KBM-7 (cell line): ENCODE data around the gene ZNF646.

Source experiments
- DNase-seq: peaks from one replicate; pipeline ENCODE4 v3.0.0-alpha.2; 2015
- in situ Hi-C: fragments of 300-500 bp; cut with MboI; formaldehyde crosslinking; loops from 2 replicates; pipeline ENCODE4 v1.14.3; 2020; ENCODE audit warnings: low sequenced_read_pairs, low pct_unique_long_range_greater_than_20kb, mixed read lengths

Gene ZNF646, protein sequence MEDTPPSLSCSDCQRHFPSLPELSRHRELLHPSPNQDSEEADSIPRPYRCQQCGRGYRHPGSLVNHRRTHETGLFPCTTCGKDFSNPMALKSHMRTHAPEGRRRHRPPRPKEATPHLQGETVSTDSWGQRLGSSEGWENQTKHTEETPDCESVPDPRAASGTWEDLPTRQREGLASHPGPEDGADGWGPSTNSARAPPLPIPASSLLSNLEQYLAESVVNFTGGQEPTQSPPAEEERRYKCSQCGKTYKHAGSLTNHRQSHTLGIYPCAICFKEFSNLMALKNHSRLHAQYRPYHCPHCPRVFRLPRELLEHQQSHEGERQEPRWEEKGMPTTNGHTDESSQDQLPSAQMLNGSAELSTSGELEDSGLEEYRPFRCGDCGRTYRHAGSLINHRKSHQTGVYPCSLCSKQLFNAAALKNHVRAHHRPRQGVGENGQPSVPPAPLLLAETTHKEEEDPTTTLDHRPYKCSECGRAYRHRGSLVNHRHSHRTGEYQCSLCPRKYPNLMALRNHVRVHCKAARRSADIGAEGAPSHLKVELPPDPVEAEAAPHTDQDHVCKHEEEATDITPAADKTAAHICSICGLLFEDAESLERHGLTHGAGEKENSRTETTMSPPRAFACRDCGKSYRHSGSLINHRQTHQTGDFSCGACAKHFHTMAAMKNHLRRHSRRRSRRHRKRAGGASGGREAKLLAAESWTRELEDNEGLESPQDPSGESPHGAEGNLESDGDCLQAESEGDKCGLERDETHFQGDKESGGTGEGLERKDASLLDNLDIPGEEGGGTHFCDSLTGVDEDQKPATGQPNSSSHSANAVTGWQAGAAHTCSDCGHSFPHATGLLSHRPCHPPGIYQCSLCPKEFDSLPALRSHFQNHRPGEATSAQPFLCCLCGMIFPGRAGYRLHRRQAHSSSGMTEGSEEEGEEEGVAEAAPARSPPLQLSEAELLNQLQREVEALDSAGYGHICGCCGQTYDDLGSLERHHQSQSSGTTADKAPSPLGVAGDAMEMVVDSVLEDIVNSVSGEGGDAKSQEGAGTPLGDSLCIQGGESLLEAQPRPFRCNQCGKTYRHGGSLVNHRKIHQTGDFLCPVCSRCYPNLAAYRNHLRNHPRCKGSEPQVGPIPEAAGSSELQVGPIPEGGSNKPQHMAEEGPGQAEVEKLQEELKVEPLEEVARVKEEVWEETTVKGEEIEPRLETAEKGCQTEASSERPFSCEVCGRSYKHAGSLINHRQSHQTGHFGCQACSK (N-terminal part only)

DNA sequence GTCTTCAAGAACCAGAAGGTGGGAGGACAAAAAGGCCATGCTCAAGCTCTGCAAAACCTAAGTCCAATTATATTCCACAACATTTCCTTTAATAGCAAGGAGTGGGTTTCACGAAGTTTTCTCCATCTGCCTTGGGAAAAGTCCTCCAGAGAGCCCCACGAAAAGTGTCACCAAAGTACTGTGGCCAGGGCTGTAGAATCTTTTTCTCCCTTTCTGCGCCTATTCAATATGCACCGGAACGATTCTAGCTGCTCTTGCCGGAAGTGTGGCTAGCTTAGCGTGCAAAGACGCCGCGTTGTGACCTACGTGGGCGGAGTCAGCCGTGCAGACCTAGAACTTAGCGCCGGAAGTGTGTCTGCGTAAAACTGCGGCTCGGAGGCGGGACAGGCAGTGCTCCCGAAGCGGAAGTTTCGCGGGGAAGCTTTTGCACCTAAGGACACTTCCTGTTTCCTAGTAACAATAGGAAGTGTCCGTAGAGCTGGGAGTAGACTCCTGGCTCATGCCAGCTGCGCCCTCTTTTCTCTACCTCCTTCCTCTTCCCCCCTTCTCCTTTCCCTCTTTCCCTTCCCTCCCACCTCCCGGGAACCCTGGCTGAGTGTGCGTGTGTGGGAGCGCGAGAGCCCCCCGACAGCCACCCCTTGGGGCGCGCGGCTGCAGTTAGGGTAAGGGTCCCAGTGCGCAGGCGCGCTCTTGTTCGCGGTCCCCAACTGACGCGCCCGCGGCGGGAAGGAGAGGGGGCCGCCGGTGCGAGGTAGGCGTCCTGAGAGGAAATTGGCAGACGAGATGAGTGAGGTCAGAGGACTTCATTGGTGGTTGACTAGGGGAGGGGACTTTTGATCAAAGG, at the start of gene ZNF646, which contains the start of gene ZNF668:
Gene ZNF646 (plus strand): TSS at position 453 of the 844 bp plus-strand sequence. CDS start 1,903 bp downstream, outside the sequence.
Gene ZNF668 (minus strand): TSS at position 271 of the 844 bp plus-strand sequence. CDS start 9,781 bp downstream, outside the sequence.
- peak; percentile 98 for DNase-seq
- in situ Hi-C loops, result no loop called here

DNA sequence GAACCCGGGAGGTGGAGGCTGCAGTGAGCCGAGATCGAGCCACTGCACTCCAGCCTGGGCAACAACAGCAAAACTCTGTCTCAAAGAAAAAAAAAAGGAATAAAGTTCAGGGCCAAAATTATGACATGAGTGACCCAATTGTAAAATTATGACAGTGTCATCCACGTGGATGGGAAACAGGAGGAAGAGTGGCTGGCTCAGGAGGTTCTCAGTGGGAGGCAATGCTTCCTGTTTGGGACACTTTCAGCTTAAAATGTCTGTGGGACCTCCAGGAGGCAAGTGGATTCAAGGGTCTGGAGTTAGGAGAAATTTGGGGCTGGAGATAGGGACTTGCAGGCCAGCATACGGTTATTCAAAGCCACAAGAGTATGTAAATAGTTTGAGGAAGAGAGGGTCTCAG, 48.9 kb upstream of the ZNF646 start:
- no peak for DNase-seq
- in situ Hi-C loops, result no loop called here

DNA sequence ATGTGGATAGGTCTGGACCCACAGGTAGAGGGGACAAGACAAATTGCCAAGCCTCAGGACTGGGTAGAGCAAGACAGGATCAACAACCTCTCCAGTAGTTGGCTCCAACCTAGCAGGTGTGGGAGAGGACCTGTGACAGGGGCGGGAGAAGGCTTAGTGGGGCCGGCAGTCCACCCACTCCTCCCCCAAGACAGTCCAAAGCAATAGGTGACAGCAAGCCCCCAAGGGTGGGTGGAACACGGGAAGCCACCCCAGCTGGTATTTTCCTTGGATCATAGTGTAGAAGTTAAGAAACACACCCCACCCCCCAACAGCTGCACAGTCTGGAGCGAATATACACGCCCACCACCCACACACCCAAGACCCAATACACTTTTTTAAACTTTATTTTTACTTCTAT, 45.0 kb upstream of the ZNF646 start:
- in situ Hi-C loops, result no loop called here
- no peak for DNase-seq

DNA sequence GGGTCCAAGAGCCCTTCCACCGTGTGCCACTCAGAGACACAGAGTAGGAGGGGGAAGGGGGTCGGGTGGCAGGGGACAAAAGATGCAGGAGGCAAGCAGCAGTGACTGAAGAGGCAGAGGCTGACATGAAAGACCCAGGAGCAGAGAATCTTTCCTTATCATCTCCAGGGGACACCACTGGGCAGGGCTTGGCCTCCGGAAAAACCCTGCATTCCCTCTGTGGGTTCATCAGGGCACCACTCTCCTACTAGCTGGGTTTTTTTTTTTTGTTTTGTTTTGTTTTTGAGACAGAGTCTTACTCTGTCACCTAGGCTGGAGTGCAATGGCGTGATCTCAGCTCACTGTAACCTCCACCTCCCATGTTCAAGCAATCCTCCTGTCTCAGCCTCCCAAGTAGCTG, 42.9 kb upstream of the ZNF646 start:
- in situ Hi-C loops, result no loop called here
- no peak for DNase-seq

DNA sequence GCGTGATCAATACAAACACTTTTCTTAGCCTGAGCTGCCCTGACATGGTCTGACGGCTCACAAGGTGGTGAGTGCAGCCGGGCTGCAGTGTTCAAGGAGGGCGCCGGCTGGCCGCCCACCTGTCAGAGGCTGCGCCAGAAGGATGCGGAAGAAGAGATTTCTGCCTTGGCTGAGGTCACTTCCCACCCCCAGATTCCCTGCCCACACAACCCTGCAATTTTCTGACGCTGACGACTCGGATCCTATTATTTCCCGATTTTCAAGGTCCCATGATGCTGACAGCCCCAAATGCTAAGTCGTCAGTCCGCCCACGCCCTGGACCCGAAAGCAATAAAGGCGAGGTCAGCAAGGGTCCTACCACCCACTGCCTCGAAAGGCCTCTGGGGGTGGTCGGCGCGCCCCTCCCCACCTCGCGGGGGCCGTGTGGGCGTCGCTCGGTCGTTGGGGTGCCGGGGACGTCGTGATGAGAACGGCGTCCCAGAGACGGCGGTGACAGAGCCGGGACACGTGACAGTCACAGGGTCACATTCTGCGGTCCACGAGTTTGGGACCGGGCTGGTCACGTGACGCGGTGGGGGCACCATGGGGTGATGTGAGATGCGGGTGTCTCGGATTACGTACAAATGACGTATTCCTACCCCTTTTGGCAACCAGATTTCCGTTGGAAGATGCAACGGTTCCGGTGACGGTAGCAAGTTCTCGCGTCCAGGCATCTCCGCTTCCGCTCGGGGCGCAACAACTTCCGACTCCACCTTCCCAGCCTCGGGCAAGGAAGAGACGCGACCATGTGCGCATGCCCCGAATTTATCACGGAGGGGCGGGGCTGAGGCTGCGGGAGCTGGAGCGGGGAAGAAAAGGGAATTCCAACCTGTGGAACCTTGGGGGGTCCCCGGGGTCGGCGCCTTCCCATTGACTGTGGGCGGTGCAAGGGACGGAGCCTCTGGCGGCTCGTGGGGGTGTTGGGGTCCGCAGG, 41.2 kb upstream of the ZNF646 start, which contains the start of gene STX4:
Gene STX4 (plus strand): TSS at position 823 of the 973 bp plus-strand sequence. CDS start 248 bp downstream, outside the sequence.
- in situ Hi-C loops, result no loop called here
- peak; percentile 97 for DNase-seq

DNA sequence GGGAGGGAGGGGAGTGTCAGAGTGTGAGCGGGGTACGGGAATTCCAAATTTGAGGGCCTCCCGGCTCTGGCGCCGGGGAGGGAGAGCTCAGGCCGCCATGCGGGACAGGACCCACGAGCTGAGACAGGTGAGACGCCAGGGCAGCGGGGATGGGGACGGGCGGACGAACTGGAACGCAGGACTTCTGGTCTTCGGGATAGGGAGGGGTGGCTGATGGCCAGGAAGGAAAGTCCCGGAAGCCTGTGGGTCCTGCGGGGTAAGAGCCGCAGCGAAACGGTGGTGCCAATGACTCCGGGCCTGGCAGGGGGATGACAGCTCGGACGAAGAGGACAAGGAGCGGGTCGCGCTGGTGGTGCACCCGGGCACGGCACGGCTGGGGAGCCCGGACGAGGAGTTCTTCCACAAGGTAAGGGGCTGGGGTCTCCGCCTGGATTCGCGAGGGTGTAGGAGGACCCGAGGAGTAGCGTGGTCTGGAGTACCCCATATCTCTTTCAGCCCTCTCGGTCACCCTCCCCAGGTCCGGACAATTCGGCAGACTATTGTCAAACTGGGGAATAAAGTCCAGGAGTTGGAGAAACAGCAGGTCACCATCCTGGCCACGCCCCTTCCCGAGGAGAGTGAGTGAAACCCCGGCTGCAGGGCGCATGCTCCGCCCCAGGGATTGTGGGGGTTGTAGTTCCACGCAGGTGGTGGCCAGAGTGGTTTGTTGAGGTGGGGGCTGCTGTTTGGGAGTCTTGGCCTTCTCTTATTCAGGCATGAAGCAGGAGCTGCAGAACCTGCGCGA, 40.3 kb upstream of the ZNF646 start:
- peak; percentile 76 for DNase-seq
- in situ Hi-C loops, result no loop called here

DNA sequence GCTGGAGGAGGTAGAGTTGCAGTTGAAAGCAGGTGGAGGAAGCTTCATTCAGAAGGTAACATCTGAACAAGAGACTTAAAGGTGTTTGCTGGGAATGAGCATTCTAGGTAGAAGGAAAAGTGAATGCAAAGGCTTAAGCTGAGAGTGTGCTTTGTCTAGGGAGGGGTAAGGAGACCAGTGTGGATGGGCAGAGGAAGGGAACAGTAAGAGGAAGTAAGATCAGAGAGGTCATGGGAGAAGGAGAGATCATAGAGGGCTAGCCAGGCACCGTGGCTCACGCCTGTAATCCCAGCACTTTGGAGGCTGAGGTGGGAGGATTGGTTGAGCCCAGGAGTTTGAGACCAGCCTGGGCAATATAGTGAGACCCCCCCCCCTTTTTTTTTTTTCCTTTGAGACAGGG, 37.5 kb upstream of the ZNF646 start:
- in situ Hi-C loops, result no loop called here
- peak; percentile 24 for DNase-seq

DNA sequence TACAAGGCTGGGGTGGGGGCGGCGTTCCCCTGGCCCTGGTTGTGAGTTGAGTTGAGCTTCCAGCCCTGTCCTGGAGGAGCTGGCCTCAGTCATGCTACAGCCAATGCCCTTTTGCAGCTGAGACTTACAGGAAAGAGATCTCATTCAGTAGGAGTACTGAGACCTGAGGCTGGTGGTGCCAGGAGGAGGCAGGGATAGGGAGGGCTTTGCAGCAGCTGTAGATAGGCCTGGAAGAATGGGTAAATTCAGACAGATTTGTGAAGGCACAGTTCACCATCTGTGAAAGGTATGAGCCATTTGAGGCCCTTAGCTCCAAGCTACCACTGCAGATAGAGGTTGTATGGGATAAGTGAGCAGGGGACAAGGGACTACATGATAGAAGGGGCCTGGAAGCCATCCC, 35.2 kb upstream of the ZNF646 start:
- no peak for DNase-seq
- in situ Hi-C loops, result no loop called here

DNA sequence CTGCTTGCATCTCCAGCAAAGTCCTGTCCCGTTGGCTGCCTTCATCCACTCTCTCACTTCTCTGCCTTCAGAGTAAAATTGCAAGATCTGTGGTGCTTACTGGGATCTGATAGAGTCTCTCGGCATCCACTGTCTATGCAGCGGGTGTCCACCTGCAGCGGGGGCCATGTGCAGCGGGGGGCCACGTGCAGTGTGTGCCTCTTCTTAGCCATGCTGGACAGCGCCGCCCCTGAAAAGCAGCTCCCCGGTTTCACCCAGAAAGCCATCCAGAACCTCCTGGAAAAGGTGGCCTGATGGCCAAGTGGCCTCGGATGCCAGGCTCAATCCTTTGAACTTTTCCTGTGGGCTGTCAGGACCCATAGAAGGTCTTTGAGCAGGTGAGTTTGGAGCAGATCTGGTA, 31.4 kb upstream of the ZNF646 start:
- no peak for DNase-seq
- in situ Hi-C loops, result no loop called here

DNA sequence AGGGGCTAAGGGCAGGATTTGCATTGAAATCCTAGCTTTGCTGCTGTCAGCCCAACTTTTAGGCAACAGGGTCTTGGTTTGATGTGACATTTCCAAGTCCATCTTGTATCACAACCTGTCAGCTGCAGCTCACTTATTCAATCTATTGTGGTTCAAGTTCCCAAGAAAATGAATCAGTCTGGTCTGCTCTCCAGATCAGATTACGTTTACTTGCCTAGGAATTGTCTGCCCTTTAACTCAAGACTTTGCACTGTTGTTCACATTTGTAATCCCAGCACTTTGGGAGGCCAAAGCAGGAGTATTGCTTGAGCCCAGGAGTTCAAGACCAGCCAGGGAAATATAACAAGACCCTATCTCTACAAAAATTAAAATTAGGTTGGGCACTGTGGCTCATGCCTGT, 30.9 kb upstream of the ZNF646 start:
- no peak for DNase-seq
- in situ Hi-C loops, result no loop called here

DNA sequence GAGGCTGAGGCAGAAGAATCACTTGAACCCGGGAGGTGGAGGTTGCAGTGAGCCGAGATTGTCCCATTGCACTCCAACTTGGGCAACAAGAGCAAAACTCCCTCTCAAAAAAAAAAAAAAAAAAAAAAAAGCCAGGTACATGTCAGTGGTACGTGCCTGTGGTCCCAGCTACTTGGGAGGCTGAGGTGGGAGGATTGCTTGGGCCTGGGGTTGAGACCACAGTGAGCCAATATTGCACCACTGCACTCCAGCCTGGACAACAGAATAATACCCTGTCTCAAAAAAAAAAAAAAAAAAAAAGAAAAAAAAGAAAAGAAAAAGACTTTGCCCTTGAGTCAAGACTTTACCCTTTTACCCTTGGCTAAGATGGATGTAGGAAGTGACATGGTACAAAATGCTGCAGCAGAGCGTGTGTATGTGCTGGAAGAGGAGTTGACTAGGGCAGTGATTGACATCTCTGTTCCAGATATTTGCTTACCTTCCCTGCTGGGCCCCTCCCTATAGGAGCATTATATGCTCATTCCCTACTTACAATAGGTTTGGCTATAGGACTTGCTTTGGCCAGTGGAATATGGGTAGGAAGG, 30.2 kb upstream of the ZNF646 start:
- in situ Hi-C loops, result no loop called here
- no peak for DNase-seq

DNA sequence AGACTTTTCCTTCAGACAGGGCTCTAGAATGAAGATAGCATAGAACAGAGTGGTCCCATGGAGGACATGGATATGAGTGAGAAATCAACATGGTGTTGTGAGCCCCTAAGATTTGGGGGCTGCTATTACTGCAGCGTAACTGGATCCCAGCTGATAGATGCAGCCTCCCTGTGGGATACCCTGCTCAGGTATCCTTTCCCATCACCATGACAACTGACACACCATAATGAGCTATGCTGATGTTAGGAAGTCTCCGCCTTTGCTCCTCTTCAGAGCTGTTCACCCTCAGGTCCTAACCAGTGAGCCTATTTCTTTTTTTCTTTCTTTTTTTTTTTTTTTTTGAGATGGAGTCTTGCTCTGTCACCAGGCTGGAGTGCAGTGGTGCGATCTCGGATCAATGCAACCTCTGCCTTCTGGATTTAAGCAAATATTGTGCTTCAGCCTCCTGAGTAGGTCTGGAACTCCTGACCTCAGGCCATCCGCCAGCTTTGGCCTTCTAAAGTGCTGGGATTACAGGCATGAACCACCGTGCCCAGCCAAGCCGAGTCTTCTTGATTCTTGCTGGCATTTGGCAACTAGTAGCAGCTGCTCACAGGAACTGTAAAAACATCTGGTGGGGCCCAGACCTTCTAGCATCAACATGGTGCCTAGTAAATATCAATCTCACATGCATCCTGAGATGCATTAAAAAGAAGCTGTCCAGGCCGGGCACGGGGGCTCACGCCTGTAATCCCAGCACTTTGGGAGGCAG, 23.8 kb upstream of the ZNF646 start:
- in situ Hi-C loops, result no loop called here
- DNase-seq, result no peak

DNA sequence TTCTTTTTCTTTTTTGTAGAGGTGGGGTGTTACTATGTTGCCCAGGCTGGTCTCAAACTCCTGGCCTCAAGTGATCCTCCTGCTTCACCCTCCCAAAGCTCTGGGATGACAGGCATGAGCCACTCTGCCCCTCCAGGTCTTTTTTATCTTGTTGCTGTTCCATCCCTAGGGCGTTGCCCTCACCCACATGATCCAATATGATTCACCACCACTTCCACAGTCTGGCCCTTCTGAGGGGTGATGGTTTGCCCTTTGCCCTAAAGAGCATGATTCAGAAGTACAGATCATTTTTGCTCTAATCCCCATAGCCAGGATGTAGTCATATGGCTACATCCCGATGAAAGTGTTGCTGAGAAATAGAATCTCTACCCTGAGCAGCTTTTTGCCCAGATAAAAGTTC, 22.1 kb upstream of the ZNF646 start:
- in situ Hi-C loops, result no loop called here
- no peak for DNase-seq

DNA sequence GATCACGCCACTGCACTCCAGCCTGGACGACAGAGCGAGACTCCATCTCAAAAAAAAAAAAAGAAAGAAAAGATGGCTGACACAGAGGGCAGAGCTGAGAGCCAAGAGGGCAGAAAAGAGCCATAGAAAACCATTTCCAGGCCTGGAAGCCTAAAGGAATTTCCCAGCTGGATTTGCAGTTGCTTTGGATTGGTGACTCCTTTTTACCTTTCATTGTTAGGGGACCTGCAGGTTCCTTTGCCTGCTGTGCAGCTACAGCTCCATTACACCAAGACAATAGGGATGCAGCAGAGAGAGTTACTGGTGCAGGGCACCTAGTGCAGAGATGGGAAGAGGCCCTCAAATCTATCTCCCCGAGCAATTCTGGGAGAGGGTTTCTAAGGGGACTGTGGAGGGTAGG, 18.6 kb upstream of the ZNF646 start:
- no peak for DNase-seq
- in situ Hi-C loops, result no loop called here

DNA sequence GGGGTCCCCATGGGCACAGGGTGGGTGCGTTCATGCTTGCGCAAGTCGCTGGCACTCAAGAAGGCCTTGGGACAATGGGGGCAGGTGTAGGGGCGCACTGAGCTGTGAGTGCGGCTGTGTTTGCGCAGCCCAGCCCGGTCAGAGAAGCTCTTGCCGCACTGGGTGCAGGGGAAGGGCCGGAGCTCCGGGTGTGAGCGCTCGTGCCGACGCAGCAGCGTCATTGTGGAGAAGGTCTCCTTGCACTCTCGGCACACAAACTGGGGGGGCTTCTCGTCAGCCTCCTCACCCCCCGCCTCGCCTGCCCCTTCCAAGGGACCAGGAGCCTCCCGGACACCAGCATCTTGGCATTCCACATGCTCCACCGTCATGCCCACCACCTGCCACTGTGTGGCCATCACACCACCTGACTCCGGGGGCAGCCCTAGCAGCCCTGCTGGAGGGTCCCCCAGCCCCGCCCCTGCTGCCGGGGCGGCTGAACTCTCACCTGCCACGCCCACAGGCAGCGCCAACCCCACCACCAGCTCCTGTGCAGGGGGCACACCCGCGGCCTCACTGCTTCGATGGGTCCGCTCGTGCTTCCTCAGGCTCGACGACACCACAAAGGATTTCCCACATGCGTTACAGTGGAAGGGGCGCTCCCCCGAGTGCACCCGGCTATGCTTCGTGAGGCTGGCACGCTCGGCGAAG, 13.0 kb upstream of the ZNF646 start:
- in situ Hi-C loops, result no loop called here
- DNase-seq, result no peak
